Measurements from ENCODE around the gene ECHDC3.

The ECHDC3 gene

DNA sequence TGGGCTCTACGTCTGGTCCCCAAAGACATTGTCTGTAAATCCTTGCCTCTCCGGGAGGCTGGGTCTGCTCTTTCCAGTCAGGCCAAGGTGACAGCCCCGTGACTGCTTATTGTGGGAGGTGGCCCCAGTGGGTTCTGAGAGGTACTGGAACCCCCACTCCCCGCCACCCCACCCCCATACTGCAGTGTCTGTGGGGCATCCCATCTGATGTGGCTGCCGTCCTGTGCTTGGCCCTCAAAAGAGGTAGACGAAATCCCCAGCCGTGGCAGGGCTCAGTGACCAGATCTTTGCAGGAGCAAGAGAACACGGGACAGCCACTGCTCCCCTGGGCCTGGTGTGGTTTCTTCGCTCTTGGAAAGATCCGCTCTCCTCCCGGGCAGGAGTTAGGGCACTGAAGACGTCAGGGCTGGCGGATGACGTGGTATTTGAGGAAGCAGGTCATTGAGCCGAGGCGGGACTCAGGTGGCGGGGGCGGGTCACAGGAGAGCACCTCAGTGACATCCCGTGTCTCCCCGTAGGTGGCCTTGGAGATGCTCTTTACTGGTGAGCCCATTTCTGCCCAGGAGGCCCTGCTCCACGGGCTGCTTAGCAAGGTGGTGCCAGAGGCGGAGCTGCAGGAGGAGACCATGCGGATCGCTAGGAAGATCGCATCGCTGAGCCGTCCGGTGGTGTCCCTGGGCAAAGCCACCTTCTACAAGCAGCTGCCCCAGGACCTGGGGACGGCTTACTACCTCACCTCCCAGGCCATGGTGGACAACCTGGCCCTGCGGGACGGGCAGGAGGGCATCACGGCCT is 20.7 kb downstream of the ECHDC3 start:
- Histone ChIP-seq H3K36me3 (ENCODE audit: control insufficient read depth, insufficient read depth, low read length) (no peaks in the 10 kb centered on the region), H3K9me3 (ENCODE audit: control insufficient read depth, insufficient read depth, low read length) (no peaks in the 10 kb centered on the region), H3K27ac (ENCODE audit: low read depth, low read length) (no peak overlapping the region), H3K4me3 (ENCODE audit: low read depth, low read length) (no peak overlapping the region), H3K9ac (ENCODE audit: low read depth, low read length) (no peak overlapping the region), H3K27me3 (ENCODE audit: control insufficient read depth, insufficient read depth, low read length) (no peaks in the 10 kb centered on the region), H3K4me1 (ENCODE audit: control insufficient read depth, insufficient read depth, low read length) (no peaks in the 10 kb centered on the region)

DNA sequence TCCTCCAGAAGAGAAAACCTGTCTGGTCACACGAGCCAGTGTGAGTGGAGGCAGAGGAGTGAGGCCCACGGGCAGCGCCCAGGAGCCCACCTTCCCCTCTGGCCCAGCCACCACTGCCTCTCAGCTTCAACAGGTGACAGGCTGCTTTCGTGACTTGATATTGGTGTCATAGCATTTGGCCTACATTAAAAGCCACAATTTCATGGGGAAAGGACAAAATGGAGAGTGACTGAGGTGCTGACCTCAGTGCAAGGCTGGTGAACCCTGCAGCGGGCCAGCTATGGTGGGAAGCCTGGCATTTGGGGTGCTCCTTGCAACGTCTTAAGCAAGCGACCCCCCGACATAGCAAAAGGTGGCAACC is 21.3 kb downstream of the ECHDC3 start:
- no peak overlapping the region for H3K4me3 ChIP-seq (ENCODE audit: low read depth, low read length)
- no peaks in the 10 kb centered on the region for H3K36me3 ChIP-seq (ENCODE audit: control insufficient read depth, insufficient read depth, low read length)
- H3K4me1 ChIP-seq (ENCODE audit: control insufficient read depth, insufficient read depth, low read length): no peaks in the 10 kb centered on the region

DNA sequence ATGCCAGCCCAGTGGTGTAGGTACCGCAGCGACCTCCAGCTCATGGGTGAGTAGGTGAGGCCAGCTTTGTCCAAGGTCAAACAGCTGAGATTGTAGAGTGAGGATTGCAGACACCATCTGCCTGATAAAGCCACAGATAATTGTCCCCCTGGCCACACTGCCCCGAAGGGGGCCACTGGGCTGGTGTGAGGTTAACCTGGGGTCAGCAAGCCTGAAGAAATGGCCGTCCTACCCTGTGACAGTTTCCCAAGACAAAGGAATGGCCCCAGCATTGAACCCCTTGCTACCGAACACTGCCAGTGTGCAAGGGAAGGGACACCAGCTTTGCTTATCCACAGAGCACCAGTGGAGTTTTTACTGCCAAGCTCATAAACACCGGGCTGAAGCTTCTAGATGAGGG is 23.0 kb downstream of the ECHDC3 start:
- H3K4me1 ChIP-seq (ENCODE audit: control insufficient read depth, insufficient read depth, low read length): no peaks in the 10 kb centered on the region
- no peak overlapping the region for H3K27ac ChIP-seq (ENCODE audit: low read depth, low read length)
- no peak overlapping the region for H3K9ac ChIP-seq (ENCODE audit: low read depth, low read length)
- no peaks in the 10 kb centered on the region for H3K9me3 ChIP-seq (ENCODE audit: control insufficient read depth, insufficient read depth, low read length)
- H3K27me3 ChIP-seq (ENCODE audit: control insufficient read depth, insufficient read depth, low read length): no peaks in the 10 kb centered on the region
- no peak overlapping the region for H3K4me3 ChIP-seq (ENCODE audit: low read depth, low read length)
- H3K36me3 ChIP-seq (ENCODE audit: control insufficient read depth, insufficient read depth, low read length): no peaks in the 10 kb centered on the region

More for the DNA sequence above, 21.3 kb downstream of the ECHDC3 start:
- H3K9me3 ChIP-seq (ENCODE audit: control insufficient read depth, insufficient read depth, low read length): no peaks in the 10 kb centered on the region
- no peak overlapping the region for H3K27ac ChIP-seq (ENCODE audit: low read depth, low read length)
- no peak overlapping the region for H3K9ac ChIP-seq (ENCODE audit: low read depth, low read length)
- H3K27me3 ChIP-seq (ENCODE audit: control insufficient read depth, insufficient read depth, low read length): no peaks in the 10 kb centered on the region

DNA sequence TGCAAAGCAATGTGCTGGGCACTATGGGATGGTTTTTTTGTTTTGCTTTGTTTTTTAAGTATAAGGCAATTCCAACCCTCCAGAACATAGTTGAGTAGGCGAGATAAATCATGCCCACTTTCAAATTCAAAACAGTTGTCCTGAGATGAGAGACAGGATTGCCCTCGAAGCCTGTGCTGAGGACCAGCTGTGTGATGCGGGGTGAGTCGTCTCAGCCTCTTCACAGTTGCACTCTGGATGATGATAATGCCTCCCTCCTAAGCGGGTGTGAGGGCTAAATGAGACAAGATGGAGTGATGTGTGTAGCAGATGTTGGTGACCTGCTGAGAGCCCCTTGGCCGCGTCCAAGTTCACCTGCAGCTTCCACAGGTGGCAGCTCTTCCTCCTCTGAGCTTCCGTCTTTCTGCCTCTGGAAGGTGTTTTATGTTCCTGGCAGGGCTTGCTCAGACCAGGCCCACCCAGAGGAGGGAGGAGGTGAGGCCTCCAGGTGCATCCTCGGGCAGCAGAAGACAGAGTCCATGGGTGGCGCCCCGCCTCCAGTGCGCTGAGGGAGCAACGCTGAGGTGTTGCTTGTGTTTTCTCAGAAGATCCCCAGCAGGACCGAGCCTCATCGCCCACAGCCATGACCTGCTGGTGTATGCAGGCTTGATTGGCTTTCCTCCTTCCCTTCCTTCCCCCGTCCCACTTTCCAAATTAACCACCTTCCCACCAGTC is 30.6 kb downstream of the ECHDC3 start:
- Histone ChIP-seq H3K27ac (ENCODE audit: low read depth, low read length) (no peak overlapping the region), H3K9ac (ENCODE audit: low read depth, low read length) (no peak overlapping the region), H3K27me3 (ENCODE audit: control insufficient read depth, insufficient read depth, low read length) (no peaks in the 10 kb centered on the region), H3K9me3 (ENCODE audit: control insufficient read depth, insufficient read depth, low read length) (no peaks in the 10 kb centered on the region), H3K36me3 (ENCODE audit: control insufficient read depth, insufficient read depth, low read length) (no peaks in the 10 kb centered on the region), H3K4me1 (ENCODE audit: control insufficient read depth, insufficient read depth, low read length) (no peaks in the 10 kb centered on the region), H3K4me3 (ENCODE audit: low read depth, low read length) (no peak overlapping the region)

DNA sequence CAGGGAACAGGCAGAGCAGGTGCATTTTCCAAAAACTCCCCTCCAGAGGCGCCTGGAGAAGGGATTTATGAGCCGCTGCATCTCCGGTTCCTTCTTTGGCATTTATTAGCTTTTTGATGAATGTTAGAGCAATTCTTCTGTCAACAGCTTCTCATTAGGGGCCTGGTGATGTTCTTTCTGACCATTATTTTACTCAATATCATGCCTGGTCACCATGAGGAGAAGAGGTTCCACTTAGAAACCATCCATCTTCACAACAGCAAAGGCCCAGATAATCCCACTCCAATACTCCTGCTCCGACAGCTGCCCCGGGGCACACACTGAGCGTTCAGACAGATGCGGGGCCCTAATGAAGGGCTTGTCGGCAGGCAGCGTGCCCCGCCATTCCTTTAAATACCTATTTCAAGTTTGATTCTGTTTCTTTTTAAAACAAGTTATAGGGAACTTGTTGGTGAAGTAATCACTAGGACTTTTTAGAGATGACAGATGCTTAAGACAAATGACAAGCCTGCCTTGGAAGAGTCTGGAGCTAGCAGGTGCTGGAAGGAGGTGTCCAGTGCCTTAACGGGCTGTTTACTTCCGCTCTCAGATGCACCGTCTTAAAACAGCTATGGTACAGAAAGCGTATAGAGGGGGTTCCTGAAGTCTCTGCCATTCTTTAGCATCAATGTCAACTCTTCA is 31.7 kb downstream of the ECHDC3 start:
- H3K9me3 ChIP-seq (ENCODE audit: control insufficient read depth, insufficient read depth, low read length): no peaks in the 10 kb centered on the region
- H3K36me3 ChIP-seq (ENCODE audit: control insufficient read depth, insufficient read depth, low read length): no peaks in the 10 kb centered on the region
- no peaks in the 10 kb centered on the region for H3K27me3 ChIP-seq (ENCODE audit: control insufficient read depth, insufficient read depth, low read length)
- no peak overlapping the region for H3K9ac ChIP-seq (ENCODE audit: low read depth, low read length)
- H3K4me3 ChIP-seq (ENCODE audit: low read depth, low read length): no peak overlapping the region
- H3K4me1 ChIP-seq (ENCODE audit: control insufficient read depth, insufficient read depth, low read length): no peaks in the 10 kb centered on the region
- H3K27ac ChIP-seq (ENCODE audit: low read depth, low read length): no peak overlapping the region

DNA sequence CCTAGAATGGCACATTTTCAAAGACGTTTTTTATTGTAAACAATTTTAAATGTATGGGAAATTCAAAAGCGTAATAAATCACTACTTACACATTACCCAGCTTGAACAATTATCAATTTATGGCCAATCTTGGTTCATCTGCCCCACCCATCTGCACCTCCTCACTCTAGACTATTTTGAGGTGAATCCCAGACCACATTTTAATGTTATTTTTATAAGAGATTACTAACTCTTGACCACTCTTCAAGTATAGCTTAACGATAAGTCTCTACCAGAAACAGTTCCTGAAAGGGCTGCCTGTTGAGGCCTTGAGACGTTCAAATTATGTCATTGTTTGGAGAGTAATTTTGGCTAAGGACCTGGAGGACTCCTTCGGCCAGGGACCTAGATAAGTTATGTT is 33.2 kb downstream of the ECHDC3 start:
- no peaks in the 10 kb centered on the region for H3K9me3 ChIP-seq (ENCODE audit: control insufficient read depth, insufficient read depth, low read length)
- H3K27me3 ChIP-seq (ENCODE audit: control insufficient read depth, insufficient read depth, low read length): no peaks in the 10 kb centered on the region
- no peaks in the 10 kb centered on the region for H3K36me3 ChIP-seq (ENCODE audit: control insufficient read depth, insufficient read depth, low read length)
- H3K4me1 ChIP-seq (ENCODE audit: control insufficient read depth, insufficient read depth, low read length): no peaks in the 10 kb centered on the region
- H3K4me3 ChIP-seq (ENCODE audit: low read depth, low read length): no peak overlapping the region
- H3K9ac ChIP-seq (ENCODE audit: low read depth, low read length): no peak overlapping the region
- H3K27ac ChIP-seq (ENCODE audit: low read depth, low read length): no peak overlapping the region

DNA sequence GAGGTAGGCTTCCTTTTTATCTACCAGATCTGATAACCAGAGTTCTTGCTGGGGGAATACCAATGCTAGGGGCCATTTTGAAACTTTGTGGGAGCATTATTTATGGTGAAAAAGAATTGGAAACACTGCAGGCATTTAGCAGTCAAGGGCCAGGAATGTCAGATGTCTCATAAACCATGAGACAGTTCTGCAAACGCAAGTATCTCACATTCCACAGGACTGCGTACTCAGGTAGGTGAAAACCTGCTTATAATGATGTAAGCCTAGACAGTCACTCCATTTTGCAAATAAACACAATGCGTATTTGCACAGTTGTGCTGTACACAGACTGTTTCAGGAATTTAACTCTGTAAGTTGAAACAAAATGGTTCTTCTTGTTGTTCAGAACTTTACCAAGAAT is 33.9 kb downstream of the ECHDC3 start:
- H3K4me1 ChIP-seq (ENCODE audit: control insufficient read depth, insufficient read depth, low read length): no peaks in the 10 kb centered on the region
- H3K27me3 ChIP-seq (ENCODE audit: control insufficient read depth, insufficient read depth, low read length): no peaks in the 10 kb centered on the region
- H3K9ac ChIP-seq (ENCODE audit: low read depth, low read length): no peak overlapping the region
- no peak overlapping the region for H3K4me3 ChIP-seq (ENCODE audit: low read depth, low read length)
- no peaks in the 10 kb centered on the region for H3K9me3 ChIP-seq (ENCODE audit: control insufficient read depth, insufficient read depth, low read length)
- no peak overlapping the region for H3K27ac ChIP-seq (ENCODE audit: low read depth, low read length)
- H3K36me3 ChIP-seq (ENCODE audit: control insufficient read depth, insufficient read depth, low read length): no peaks in the 10 kb centered on the region

DNA sequence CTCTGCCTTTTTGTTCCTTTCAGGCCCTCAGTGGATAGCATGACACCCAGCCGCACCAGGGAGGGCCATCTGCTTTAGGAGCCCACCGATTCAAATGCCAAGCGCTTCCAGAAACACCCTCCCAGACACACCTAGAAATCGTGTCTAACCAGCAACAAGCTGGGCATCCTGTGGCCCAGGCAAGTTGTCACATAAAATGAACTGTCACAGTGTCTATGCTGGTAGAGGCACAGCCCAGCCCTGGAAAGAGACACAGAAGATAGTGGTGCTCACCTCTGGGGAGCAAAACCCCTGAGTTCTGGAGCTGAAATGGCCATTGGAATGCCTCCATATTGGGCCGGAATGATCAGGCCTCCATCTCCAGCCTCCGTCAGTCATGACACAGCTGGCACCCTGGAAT is 38.9 kb downstream of the ECHDC3 start:
- no peaks in the 10 kb centered on the region for H3K27me3 ChIP-seq (ENCODE audit: control insufficient read depth, insufficient read depth, low read length)
- no peak overlapping the region for H3K9ac ChIP-seq (ENCODE audit: low read depth, low read length)
- 0 out of 2 replicates have a peak, but pooled peaks cover 3% of the 10 kb centered on the region for H3K4me1 ChIP-seq (ENCODE audit: control insufficient read depth, insufficient read depth, low read length)
- no peak overlapping the region for H3K27ac ChIP-seq (ENCODE audit: low read depth, low read length)
- H3K36me3 ChIP-seq (ENCODE audit: control insufficient read depth, insufficient read depth, low read length): no peaks in the 10 kb centered on the region
- no peaks in the 10 kb centered on the region for H3K9me3 ChIP-seq (ENCODE audit: control insufficient read depth, insufficient read depth, low read length)
- H3K4me3 ChIP-seq (ENCODE audit: low read depth, low read length): no peak overlapping the region

DNA sequence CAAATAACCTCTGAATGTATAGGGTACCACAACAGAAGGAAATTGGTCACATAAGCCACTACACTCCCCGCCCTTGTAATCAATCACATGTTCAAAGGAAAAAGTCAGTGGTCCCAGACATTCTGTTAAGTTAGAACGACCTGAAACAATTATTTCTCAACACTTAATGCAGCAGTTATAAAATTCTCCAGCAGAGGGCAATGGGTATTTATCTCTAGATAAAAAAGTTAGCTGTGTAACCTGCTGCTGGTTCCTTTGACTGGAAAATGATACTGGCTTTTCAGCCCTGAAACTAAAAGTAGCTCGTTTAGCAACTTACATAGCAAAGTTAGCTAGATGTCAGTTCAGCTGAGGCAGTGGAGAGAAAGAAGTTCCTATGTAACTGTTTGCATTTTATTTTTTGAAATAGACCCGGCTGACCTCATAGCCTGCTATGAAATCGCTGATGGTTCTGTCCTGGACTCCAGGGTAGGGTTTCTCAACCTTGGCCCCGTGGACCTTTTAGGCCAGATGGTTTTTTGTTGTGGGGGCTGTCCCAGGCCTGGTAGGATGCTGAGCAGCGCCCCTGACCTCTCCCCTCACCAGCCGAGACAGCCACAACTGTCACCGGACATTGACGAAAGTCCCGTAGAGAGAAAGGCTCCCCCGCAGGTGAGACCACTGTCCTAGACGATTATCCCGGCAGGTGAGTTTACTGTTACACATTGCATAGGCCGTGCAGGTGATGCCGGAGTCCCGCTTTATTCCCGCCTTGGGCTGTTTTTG is 40.8 kb downstream of the ECHDC3 start:
- Histone ChIP-seq H3K27ac (ENCODE audit: low read depth, low read length) (no peak overlapping the region), H3K4me1 (ENCODE audit: control insufficient read depth, insufficient read depth, low read length) (0 out of 2 replicates have a peak, but pooled peaks cover 3% of the 10 kb centered on the region), H3K27me3 (ENCODE audit: control insufficient read depth, insufficient read depth, low read length) (no peaks in the 10 kb centered on the region), H3K9me3 (ENCODE audit: control insufficient read depth, insufficient read depth, low read length) (no peaks in the 10 kb centered on the region), H3K9ac (ENCODE audit: low read depth, low read length) (no peak overlapping the region), H3K4me3 (ENCODE audit: low read depth, low read length) (no peak overlapping the region), H3K36me3 (ENCODE audit: control insufficient read depth, insufficient read depth, low read length) (no peaks in the 10 kb centered on the region)

DNA sequence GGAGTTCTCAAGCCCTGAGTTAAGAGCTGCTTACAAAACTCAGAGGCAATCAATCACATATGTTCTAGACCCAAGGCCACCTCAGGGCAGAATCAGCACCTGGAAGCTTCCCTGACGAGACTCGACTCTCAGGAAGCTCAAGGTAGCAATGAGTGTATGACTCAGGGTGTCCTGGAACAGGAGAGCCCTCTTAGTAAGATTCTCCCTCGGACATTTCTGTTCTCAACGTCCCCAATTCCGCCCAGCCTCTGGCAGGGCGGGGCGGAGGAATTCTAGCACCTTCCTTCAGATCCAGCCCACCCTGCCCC is 41.3 kb downstream of the ECHDC3 start:
- no peak overlapping the region for H3K27ac ChIP-seq (ENCODE audit: low read depth, low read length)
- no peaks in the 10 kb centered on the region for H3K27me3 ChIP-seq (ENCODE audit: control insufficient read depth, insufficient read depth, low read length)
- H3K36me3 ChIP-seq (ENCODE audit: control insufficient read depth, insufficient read depth, low read length): no peaks in the 10 kb centered on the region
- H3K9me3 ChIP-seq (ENCODE audit: control insufficient read depth, insufficient read depth, low read length): no peaks in the 10 kb centered on the region
- no peak overlapping the region for H3K4me3 ChIP-seq (ENCODE audit: low read depth, low read length)
- H3K4me1 ChIP-seq (ENCODE audit: control insufficient read depth, insufficient read depth, low read length): 0 out of 2 replicates have a peak, but pooled peaks cover 3% of the 10 kb centered on the region
- H3K9ac ChIP-seq (ENCODE audit: low read depth, low read length): no peak overlapping the region
